ENCODE results near the gene CDPF1. TPM values are rescaled to one million over a fixed set of nuclear protein-coding genes. Genes with fewer than 3 reads are reported as not detected.

Gene CDPF1
- total and polyA plus RNA-seq, 2 of the 13 experiments (the other 11 are each of a cell fraction or from before 2014, with no cell fraction given) = 5.2 to 8.1 TPM

- peak; percentile 37 for TF ChIP-seq ZNF687 (CRISPR knock-in tag; IDR thresholded peaks at IDR 0.05)
- TF ChIP-seq TBX2 (CRISPR knock-in tag; IDR thresholded peaks at IDR 0.05; ENCODE audit: borderline replicate concordance) = peak; percentile 36; the same call in 1 of the 2 replicates
- no peak for TF ChIP-seq TRIM22 (IDR thresholded peaks at IDR 0.05)
- peak; percentile 20; the same call in 1 of the 2 replicates for TF ChIP-seq CTCF (CRISPR knock-in tag; IDR thresholded peaks at IDR 0.05)
- TF ChIP-seq ZBTB33 (CRISPR knock-in tag; IDR thresholded peaks at IDR 0.05) = peak; percentile 54; the same call in 1 of the 2 replicates
- TF ChIP-seq ZMYM2 (CRISPR knock-in tag; IDR thresholded peaks at IDR 0.05) = no peak
- TF ChIP-seq FOXA1 (IDR thresholded peaks at IDR 0.05) = no peak
- peak; percentile 27; the same call in 1 of the 2 replicates for TF ChIP-seq FOXA1 (CRISPR knock-in tag; IDR thresholded peaks at IDR 0.05)
- TF ChIP-seq NAIF1 (CRISPR knock-in tag; IDR thresholded peaks at IDR 0.05; ENCODE audit: borderline replicate concordance) = no peak
- no peak for TF ChIP-seq ZBTB49 (CRISPR knock-in tag; IDR thresholded peaks at IDR 0.05; ENCODE audit: borderline replicate concordance)
- no peak for TF ChIP-seq ZSCAN29 (CRISPR knock-in tag; conservative IDR thresholded peaks at IDR 0.05)
- TF ChIP-seq ATAD3A (CRISPR knock-in tag; IDR thresholded peaks at IDR 0.05) = no peak
- no peak for TF ChIP-seq GRHL1 (CRISPR knock-in tag; conservative IDR thresholded peaks at IDR 0.05)
- TF ChIP-seq HNF4A (CRISPR knock-in tag; IDR thresholded peaks at IDR 0.05) = 0 out of 2 replicates have a peak, but pooled peaks have one; percentile 5
These were observed 48.9 kb downstream of the CDPF1 start (continued) for GRCh38 chr22:46201059-46201757.

Measured in HepG2 (cell line).